Pancreas (tissue), 10 donors: ENCODE measurements around the gene FSIP2. TPM values are rescaled to one million over a fixed set of nuclear protein-coding genes. Genes with fewer than 3 reads are reported as not detected.

Experiments used
- ATAC-seq, 4 donors: fragments of 200-7000 bp; cut with Tn5 transposase; one replicate each; pipeline versions ENCODE4 v1.8.0 to v1.9.1; 2020; ENCODE audit warnings: mild to moderate bottlenecking in 4 of 4, moderate library complexity in 4 of 4
- DNase-seq, 6 donors: peaks; one replicate each; pipeline ENCODE4 v3.0.0-alpha.2; 2020
- FAIRE-seq: peaks from 2 replicates; lab custom pipeline; 2012; peaks lifted over from hg19 to GRCh38; lab: Jason Lieb, UNC
- H3K27ac ChIP-seq, 4 donors: fragments of 200-600 bp; sonication (generic); 1 replicate in 3 of 4; 2 replicates in 1 of 4; pipeline versions ENCODE4 v1.5.0 to v1.8.0; 2020
- H3K27me3 ChIP-seq, 4 donors: fragments of 200-600 bp; one replicate each; pipeline ENCODE4 v1.8.0; 2021
- H3K36me3 ChIP-seq, 3 donors: fragments of 200-600 bp; sonication (generic) in 1 of 3; one replicate each; pipeline versions ENCODE4 v1.5.0 to v1.8.0; 2020 to 2021
- H3K4me1 ChIP-seq, 3 donors: fragments of 200-600 bp; one replicate each; pipeline ENCODE4 v1.8.0; 2021
- H3K4me3 ChIP-seq, 4 donors: fragments of 200-600 bp; sonication (generic) in 2 of 4; one replicate each; pipeline versions ENCODE4 v1.5.0 to v1.8.0; 2020 to 2021
- H3K9me3 ChIP-seq, 4 donors: fragments of 200-600 bp; one replicate each; pipeline ENCODE4 v1.8.0; 2021
- WGBS, 2 donors: extraction: QIAGEN DNeasy Blood & Tissue Kit; methylation state at CpG; one replicate each; pipeline ENCODE4 v1.1.7; 2013; 5-methylcytosine and 5-hydroxymethylcytosine counted together
- intact Hi-C, 3 donors: fragments of 100-400 bp; cut with DNase I; formaldehyde crosslinking; loops; one replicate each; pipeline versions ENCODE4 v1.11.1 to v1.14.2; 2022
- polyA plus RNA-seq, 2 donors: library from polyadenylated mRNA; stranded (reverse); fragments of 200-250 nt; gene quantifications; one replicate each; pipeline ENCODE4 v1.2.3, GENCODE V29; 2013
- total RNA-seq, 6 donors: library from RNA; stranded (reverse); fragmentation: NEBNext Ultra II Directional in 4 of 6; extraction: Animal tissue kit (Norgen Biotek cat#: 25700) in 4 of 6; gene quantifications; one replicate each; pipeline versions ENCODE4 v1.2.1 to v1.2.4, GENCODE V29; 2021 to 2023
- TF ChIP-seq, protein P1 (sequence below), 4 donors: fragments of 200-600 bp; sonication (generic) in 3 of 4; IDR thresholded peaks; one replicate each; pipeline versions ENCODE4 v1.5.0 to v1.8.0; 2021; ENCODE audit warnings: antibody characterized with exemption in 4 of 4
- donor health status: healthy with polysubstance abuse.
- donor health status: DM: no; HTN: no; CAD: no; lungs with moderate emphysema.
- donor health status: DM: no; HTN: no; CAD: no.
- donor health status: control.
- donor health status: control.
- donor health status: Bipolar disorder and iron deficiency.
- donor health status: DM: yes; HTN: yes; CAD: no.
- donor health status: DM: no; HTN: no; CAD: no.
- donor health status: DM: no; HTN: no; CAD: no.
- donor health status: DM: yes; HTN: yes; CAD: no.

Gene FSIP2
- total and polyA plus RNA-seq, 8 donors, result 0.11 to 1.3 (median 0.51) TPM

DNA sequence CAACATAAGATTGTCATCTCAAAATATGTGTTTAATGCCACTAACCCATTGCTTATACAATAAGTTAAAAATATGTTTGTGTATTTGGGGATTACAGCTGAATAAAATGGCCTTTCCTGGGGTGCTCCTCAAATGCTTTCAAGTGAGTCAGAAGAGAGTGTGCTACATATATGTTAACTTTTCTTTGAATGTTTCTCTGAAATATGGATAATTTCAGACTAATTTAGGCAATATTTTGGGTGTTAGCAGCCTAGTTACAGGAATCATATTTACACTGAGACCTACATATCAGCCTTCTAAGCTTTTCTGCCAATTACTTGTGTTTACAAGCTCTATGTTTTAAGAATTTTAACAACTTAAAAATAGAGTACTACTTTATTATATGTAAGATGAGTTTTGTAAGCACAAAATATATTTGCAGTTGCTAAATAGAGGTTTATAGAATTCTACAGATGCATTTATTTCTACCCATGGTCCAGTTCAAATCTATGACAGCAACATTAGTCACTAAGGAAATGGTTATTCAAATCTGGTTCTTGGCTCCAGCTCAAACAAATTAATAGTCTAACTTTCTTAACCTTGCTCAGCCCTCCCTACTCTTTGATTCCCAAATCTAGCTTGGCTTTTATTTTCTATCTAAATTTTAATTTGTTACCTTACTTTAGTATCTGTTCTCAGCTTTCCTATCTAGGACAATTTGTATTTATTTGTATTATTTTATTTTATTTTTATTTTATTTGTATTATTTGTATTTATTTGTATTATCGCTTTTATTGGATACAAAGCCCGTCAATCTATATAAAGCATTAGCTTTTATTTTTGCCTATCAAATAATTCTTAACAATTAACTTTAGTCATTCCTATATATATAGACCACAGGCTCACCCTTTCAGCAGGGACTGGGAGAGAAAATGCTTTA is 48.9 kb downstream of the FSIP2 start:
- intact Hi-C loops, result no loop called here
- H3K27me3 ChIP-seq, result no peaks in the 10 kb centered on the region
- FAIRE-seq, result no peak
- H3K4me3 ChIP-seq, result no peak overlapping the region
- DNase-seq, result no peak
- H3K4me1 ChIP-seq, result no peaks in the 10 kb centered on the region
- no peaks in the 10 kb centered on the region for H3K9me3 ChIP-seq
- H3K36me3 ChIP-seq, result no peaks in the 10 kb centered on the region
- no peak for ATAC-seq
- H3K27ac ChIP-seq, result no peak overlapping the region
- TF ChIP-seq, protein P1, sequence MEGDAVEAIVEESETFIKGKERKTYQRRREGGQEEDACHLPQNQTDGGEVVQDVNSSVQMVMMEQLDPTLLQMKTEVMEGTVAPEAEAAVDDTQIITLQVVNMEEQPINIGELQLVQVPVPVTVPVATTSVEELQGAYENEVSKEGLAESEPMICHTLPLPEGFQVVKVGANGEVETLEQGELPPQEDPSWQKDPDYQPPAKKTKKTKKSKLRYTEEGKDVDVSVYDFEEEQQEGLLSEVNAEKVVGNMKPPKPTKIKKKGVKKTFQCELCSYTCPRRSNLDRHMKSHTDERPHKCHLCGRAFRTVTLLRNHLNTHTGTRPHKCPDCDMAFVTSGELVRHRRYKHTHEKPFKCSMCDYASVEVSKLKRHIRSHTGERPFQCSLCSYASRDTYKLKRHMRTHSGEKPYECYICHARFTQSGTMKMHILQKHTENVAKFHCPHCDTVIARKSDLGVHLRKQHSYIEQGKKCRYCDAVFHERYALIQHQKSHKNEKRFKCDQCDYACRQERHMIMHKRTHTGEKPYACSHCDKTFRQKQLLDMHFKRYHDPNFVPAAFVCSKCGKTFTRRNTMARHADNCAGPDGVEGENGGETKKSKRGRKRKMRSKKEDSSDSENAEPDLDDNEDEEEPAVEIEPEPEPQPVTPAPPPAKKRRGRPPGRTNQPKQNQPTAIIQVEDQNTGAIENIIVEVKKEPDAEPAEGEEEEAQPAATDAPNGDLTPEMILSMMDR (IDR thresholded peaks at IDR 0.05), result no peak
- WGBS, 2 donors, result 92 to 96% methylated on average over 2 of the region's 2 CpGs

DNA sequence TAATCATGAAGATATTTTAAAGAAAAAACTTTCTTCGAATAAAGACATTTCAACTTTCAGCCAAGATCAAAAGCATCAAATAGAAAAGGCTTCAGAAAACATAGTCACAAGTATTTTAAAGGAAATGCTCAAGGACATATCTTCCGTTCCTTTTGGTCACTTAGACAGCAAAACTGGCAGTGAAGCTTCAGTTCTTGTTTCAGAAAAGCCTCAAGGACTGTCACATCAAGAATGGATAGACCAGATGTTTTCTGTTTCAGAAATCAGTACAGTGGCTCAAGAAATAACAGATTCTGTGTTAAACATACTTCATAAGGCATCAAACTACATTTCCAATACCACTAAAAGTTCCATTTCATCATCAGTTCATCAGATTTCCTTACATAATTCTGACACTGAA is 51.8 kb downstream of the FSIP2 start:
- DNase-seq (no peak), FAIRE-seq (no peak), ATAC-seq (no peak)
- Histone ChIP-seq H3K27me3 (no peaks in the 10 kb centered on the region), H3K9me3 (no peaks in the 10 kb centered on the region), H3K36me3 (no peaks in the 10 kb centered on the region), H3K27ac (no peak overlapping the region), H3K4me1 (no peaks in the 10 kb centered on the region), H3K4me3 (no peak overlapping the region)
- 82% methylated on average over 2 of the region's 2 CpGs for WGBS, 2 donors
- intact Hi-C loops, result no loop called here
- TF ChIP-seq, protein P1 (IDR thresholded peaks at IDR 0.05), result no peak

DNA sequence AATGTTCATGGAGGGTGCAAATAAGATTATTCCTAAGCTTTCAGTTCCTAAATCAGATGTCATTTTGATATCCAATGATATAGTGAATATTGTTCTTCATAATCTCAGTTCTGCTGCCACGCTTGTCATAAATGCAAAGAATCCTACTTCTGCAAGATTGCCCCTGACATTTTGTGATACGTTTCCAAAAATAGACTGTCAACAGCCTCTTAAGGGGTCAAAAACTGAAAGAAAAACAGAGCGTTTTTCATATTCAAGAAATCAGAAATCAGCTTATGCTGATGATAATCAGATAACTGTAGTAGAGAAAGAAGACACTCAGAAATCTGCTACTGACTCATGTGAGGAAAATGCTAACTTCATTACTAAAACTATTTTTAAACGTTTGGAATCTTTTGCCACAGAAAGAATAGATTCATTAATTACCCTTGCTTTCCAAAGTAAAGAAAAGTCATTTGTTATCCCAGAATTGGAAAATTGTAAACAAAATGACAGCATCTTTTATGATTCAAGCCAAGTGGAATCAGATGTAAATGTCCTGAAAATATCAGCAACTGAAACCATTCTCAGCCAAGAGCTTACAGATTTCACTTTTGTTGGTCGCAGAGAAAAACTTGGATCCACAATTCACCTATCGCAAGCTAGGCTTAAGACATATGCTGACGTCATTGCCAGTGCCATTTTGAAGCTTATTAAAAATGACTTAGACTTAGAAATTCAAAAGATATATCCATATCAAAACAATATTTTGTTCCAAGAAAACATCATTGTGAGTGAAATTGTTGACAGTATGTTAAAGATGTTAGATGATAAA is 55.1 kb downstream of the FSIP2 start:
- TF ChIP-seq, protein P1 (IDR thresholded peaks at IDR 0.05), result no peak
- Histone ChIP-seq H3K9me3 (no peaks in the 10 kb centered on the region), H3K36me3 (no peaks in the 10 kb centered on the region), H3K27ac (no peak overlapping the region), H3K27me3 (no peaks in the 10 kb centered on the region), H3K4me3 (no peak overlapping the region), H3K4me1 (no peaks in the 10 kb centered on the region)
- 68 to 78% methylated on average over 7 of the region's 7 CpGs for WGBS, 2 donors
- ATAC-seq (no peak), FAIRE-seq (no peak), DNase-seq (no peak)
- intact Hi-C loops, result no loop called here

DNA sequence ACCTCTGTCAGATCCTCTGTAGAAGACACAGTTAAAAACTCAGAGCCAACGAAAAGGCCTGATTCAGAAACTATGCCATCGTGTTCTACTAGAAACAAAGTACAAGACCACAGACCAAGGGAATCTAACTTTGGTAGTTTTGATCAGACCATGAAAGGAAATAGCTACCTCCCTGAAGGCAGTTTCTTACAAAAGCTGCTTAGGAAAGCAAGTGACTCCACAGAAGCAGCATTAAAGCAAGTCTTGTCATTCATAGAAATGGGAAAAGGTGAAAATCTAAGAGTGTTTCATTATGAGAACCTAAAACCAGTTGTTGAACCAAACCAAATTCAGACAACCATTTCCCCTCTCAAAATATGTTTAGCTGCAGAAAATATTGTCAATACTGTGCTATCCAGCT is 58.2 kb downstream of the FSIP2 start:
- no peak overlapping the region for H3K4me3 ChIP-seq
- H3K36me3 ChIP-seq, result no peaks in the 10 kb centered on the region
- FAIRE-seq (no peak), DNase-seq (no peak), ATAC-seq (no peak)
- H3K27ac ChIP-seq, result no peak overlapping the region
- H3K27me3 ChIP-seq, result no peaks in the 10 kb centered on the region
- TF ChIP-seq, protein P1 (IDR thresholded peaks at IDR 0.05), result no peak
- no peaks in the 10 kb centered on the region for H3K4me1 ChIP-seq
- H3K9me3 ChIP-seq, result no peaks in the 10 kb centered on the region
- 89 to 95% methylated on average over 2 of the region's 2 CpGs for WGBS, 2 donors
- intact Hi-C loops, result no loop called here
